Myocyte (in vitro differentiated cells): Measurements from ENCODE around the gene ZMYND10. TPM values are rescaled to one million over a fixed set of nuclear protein-coding genes. Genes with fewer than 3 reads are reported as not detected.
"Not testable (repeated sequence)": the region's sequence is repeated elsewhere in the genome, so short reads cannot be mapped to it uniquely, and the experiment has no call there.

Experiments used
- DNase-seq: peaks from one replicate; pipeline ENCODE4 v3.0.0-alpha.2; 2012; ENCODE audit warnings: low read depth
- total RNA-seq: library from RNA; depleted of rRNA; stranded (reverse); fragments of >200 nt; gene quantifications from 2 replicates; pipeline ENCODE4 v1.2.3, GENCODE V29; 2014

The ZMYND10 gene
- total RNA-seq, 1 donor from 2014 or later = 0.19 TPM

DNA sequence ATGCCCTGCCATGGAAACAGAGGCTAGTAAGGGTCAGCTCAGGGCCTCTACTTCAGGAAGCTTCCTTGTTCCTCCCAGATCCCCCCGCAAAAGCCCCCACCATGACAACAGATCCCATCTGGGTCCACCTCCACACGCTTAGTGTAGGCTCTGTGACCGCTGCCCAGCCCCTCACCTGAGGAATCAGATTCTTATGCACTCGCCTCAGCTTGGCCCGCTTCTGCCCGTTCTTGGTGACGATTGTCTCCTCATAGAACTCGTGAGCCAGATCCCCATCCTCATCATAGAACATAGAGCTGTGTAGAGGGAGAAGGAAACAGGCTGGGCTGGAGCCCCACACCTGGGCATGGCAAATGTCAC is 19.4 kb downstream of the ZMYND10 start:
- DNase-seq = no peak

DNA sequence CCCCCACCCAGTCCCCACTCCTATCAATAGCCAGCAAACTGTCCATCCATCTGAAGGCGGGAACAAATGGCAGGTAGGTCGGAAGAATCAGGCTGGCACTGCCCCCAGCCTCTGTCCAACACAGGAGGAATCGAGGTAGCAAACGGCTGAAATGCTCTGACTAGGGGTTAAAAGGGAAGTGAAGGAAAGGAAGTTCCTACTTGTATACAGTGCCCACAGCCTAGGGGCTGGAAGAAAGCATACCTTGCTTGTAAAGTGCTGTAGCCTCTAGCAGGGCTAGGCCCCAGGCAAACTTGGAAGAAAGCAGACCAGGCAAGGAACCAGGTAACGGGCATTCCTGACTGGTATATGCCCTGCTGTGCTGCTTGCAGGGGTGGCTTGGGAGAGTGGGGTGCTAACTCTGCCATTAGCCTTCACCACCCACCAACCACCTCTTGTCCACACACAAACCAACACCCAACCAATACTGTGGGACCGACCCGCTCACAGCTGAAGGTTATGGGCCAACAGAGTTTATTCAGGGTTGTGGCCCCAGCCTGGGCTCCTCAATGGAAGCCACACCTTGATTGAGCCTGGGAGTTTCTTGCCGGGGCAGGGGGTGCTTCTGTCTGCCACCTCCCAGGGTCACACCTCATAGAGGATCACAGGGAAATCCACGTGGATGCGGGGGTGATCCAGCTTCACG is 19.9 kb downstream of the ZMYND10 start:
- DNase-seq = no peak

DNA sequence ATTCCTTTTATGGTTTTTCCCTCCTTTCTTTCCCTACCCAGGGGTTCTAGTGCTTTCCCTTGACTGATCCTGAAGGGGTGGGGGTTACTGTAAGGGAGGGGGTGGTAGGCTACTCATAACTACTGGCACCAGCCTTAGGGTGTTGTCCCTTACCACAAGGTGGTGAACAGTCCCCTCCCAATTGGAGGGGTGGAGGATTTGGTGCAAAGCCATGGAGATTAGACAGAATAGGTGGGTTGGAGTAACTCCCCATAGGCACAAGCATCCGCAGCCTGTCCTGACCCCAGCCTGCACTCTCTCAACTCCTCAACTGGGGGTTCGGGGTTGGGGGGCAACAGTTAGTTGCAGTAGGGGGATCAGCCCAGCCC is 20.4 kb downstream of the ZMYND10 start:
- DNase-seq = no peak

DNA sequence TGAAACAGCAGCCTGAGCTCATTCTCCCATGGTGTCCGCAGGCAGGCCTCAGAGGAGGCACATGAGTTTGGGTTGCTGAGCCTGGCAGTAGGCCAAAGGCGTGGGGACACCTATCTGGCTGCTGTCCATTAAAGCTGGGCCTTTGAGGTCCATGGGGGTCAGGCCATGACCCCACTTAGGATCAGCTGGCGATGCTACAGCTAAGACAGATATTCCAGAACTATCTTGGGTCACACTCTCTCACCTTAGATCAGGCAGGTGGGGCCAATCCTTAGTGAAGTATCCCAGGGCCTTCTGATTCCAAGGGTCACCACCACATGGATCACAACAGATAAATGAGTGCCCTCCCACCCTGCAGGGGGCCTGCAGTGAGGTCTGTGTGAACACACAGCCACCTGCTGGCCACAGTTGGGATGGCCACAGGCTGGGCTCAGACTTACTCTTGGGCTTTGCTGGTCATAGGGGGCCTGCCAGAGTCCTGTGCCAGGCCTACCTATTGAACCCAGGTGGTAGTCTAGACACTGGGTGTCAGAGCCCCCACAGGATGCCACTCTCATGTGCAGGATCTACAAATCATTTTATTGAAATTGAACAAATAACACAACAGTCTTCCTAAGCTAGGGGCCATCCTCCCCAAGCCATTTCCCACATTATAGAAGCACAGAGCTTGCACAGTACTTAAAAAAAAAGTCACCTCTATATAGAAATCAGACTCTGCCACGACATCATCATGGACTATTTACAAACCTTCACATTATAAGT is 21.0 kb downstream of the ZMYND10 start:
- DNase-seq = peak; percentile 73

DNA sequence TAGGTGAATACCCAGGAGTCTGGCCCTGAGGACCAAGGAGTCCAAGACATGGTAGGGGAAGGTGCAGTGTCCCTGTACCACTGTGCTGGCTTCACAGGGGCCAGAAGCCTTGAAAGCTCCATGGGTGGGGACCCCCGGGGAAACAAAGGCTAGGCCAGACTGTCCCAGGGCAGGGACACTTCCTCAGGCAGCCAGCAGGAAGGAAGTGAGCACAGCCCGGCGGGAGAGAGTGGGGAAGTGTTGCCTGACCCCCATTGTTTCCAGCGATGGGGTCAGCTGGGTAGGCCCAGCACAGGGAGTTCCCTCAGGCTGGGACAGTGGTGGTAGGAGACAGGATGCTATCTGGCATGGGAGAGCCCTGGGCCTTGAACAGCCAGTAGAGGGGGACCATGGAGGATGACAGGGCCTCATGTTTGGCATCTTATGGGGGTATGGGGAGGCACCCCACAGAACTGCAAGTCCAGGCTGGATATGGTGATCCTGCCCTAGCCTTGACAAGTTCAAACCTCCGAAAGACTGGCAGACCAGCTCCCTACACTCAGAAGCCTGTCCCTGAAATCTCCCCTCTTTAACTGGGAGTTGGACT is 21.8 kb downstream of the ZMYND10 start:
- DNase-seq = no peak

DNA sequence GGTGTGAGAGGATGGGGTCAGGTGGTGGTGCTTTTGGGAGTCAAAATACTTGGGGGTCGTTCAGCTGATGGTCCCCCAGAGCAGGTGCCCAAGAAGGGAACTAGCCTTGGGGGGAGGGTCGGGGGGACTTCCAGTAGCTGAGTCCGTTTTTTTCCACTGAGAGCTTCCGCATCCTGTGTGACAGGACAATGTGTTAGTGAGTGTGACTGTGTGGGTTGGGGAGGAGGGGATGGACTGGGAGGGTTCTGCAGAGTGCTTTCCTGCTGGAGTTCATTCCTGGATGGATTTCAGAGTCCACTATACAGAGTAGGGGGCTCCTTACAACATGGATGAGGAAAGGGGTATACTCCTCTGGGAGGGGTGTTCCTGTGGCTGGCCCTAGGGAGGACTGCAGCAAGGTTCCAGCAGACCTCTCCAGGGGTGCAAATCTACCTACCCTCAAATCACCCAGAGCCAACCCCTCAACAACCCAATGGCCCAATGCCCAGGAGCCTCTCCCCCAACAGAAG is 22.4 kb downstream of the ZMYND10 start:
- DNase-seq = no peak

DNA sequence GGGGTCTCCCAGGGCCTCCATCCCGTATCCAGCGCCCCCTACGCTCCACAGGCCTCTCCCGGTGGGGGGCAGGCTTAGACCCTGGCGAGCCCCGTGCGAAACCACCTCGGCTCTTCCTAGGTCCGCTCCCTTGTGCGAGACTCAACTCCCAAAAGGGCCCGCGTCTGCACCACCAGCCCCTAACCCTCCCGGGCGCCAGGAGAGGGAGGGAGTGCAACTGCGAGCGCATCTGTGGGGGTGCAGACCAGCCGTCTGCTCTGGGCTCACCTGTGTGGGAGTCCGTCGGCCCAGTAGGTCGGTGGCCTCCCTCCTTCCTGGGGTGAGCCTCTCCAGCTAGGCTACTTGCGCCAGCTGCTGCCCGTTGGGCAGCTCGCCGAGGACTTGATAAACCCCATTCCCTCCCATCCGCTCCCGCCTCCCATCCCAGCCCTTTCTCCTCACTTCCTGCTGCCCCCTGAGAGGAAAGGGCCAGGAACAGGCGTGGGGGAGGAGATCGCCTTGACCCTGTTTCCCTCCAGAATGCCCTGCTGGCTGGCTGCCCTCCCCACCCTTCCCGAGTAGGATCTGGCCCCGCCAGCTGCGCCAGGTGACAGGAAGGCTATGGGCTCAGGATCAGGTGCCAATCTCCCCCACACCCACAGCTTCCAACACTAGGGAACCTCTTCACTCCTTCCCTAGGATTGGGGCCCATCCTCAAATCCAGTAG is 23.0 kb downstream of the ZMYND10 start, which contains the start of gene HYAL2:
HYAL2 (minus strand) TSS at position 360 of the 706 bp plus-strand sequence. CDS start 2,256 bp downstream, outside the sequence.
- DNase-seq = no peak

DNA sequence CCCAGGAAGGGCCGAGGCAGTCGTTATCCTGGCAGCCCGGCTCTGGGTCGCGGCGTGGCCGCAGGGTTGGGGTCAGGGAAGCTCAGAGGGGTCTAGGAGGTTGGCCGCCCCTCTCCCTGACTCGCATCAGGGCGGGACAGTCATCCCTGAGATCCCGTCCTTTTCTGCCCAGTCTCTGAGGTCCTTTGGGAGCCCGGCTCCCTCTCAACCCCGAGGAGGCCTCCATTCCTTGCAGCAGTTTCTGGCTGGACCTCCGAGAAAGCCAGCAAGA is 23.5 kb downstream of the ZMYND10 start:
- DNase-seq = no peak

DNA sequence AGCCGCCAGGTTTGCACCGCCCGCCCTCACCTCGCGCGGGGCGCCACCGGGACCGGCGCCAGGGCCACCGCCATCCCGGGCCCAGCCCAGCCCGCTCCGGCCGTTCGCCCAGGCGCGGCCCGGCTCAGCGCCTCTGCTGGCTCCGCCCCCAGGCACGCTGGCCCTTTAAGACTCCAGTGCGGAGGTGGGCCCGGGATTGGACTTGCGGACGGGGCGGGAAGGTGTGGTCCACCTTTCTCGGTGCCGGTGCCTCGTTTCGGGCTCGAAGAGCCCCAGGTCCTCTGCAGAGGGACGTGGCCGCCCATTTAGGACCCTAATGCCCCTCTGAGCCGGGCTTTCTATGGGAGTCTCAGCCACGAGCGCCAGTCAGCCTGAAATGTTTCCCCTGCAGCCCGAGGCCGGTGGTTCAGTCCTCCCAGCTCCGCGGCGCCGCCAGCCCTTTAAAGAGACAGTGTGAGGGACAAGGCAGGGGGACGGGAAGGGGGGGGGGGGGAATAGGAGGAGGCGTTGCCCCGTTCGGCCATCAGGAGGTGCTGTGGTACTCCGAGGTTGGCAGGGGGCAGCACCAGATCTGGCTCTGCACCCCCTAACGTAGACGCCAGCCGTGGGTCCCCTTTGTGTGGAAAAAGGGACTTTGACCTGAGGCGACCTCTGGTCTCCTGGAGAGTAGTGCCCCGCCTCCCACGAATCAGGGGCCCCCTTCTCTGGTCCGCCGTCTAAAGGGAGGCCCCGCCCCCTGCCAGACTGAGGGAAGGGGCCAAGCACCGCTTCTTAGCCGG is 24.0 kb downstream of the ZMYND10 start:
- peak; percentile 93 for DNase-seq

DNA sequence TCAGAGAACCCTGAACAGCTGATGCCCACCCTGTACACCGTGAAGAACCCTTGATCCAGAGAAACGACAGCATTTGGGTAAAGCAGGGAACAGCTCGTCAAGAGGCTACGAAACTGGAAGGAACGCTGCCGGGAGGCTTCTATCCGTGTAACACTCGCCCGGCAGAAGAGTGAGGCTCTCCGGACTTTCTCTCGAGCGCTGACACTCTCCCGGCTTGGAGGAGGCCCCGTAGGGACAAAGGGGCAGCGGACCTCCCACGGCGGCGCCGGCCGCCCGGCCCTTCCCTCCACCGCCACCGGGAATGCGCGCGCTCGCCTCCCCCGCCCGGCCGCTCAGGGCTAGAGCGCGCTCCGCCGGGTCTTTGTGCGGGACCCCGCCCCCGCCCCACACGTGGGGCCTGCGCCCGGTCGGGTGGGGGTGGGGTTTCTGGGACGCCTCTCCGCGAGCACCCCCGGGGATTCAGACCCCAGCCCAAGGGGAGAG is 24.6 kb downstream of the ZMYND10 start:
- DNase-seq = peak; percentile 84

DNA sequence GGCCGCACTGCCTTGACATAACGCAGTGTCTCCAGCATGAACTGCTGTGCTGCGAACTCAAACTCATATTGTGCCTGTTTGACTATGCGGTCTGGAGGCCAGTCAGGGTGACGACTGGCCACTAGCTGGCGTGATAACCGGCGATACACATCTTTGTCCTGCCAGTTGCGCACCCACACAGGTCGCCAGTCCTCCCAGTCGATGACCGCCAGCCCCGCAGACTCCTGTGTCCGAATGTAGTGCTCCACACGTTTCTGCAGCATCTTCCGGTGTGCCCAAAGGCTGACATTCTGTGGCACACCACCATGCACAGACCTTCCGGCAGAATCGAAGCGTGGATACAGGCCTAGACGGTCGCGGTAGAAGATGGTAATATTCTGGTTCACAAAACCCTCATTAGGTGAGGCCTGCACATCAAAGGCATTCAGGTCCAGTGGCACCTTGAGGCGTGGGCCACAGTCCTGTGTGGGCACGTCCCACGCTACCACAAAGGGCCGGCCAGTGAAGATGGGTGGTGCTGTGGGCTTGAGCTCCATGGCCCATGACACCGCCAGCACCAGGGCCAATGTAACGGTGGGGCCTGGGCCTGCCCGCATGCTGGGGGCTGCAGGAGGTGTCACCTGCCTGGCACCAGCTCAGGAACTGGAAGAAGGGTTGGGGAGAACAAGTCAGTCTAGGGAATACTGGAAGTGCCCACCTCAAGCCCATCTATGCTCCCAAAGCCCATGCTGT is 25.5 kb downstream of the ZMYND10 start:
- no peak for DNase-seq

DNA sequence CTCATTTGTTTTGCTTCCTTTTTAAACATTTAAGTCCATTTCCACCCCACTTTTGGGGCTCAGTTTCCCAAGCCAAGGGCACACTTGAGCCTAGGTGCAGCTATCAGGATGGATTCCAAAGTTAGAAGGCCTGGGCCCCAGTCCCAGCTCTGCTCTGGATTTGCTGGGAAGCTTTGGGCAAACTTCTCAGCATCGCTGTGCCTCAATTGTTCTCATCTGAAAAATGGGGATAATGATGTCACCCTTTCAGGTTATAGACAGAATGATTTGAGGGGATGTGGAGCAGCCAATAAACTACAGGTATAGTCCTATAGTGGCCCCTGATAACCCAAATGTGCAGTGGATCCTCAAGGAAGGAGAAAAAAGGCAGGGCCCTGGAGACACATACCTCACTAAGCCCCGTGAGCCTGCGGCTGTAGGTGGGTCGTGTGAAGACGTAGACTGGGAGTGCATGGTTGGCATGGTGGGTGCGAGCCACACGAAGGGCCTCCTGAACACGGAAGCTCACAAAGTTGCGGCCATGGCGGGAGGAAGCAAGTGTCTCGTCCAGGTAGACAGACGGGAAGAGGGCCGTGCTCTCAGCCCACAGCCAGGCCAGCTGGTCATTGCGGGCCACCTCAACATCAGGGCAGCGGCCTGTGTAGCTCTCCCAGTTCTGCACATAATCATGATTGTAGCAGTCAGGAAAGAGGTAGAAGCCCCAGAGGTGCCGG is 26.2 kb downstream of the ZMYND10 start:
- no peak for DNase-seq

DNA sequence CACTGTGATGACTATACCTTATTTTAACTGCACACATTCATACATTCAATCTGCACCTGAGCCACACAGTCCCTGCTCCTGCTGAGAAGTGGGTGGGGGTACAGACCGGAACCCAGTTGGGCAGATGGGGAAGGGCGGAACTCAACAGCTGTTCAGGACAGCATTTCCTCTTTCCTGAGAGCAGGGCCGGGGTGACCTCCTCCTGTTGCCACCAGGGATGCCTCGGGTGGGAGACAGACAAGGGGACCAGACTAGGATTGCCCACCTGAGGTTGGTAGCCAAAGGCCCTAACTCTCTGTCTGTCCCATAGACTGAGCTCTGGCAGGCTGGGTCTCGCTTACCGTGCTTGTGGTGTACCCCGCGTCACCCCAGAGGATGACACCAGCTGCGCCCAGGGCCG is 26.9 kb downstream of the ZMYND10 start:
- no peak for DNase-seq

DNA sequence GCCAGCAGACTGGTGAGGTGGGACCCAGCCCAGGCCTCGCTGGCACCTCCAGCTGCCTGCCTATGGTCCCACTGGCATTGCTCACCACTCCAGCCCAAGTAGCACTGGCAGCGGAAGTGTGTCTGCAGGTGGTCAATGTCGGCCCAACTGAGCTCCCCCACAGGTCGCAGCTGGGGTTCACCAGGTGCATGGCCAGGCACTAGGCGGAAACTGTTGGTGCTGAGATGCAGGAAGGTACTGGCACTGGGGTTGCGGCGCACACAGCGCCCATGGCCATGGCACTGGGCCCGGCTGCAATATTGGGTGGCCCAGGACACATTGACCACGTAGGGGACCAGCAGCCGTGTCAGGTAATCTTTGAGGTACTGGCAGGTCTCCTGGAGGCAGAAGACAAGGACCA is 27.4 kb downstream of the ZMYND10 start:
- DNase-seq = no peak

DNA sequence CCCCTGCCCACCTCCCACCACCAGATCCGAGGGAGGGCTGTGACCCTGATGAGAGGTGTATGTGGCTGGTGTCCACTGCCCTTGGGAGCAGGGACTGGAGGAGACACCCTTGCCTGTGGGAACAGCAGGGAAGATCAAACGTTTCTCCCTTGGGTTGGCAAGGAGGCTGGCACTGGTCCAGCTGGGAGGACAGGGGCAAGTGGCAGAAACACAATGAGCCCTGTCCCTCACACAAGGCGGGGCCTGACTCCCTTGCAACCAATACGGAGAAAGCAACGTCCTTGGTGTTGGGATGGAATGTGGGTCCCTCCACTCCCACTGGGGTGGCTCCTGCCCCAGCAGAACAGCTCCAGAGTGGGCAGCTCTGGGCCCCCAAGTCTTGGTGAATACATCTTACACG is 28.2 kb downstream of the ZMYND10 start:
- DNase-seq = no peak

DNA sequence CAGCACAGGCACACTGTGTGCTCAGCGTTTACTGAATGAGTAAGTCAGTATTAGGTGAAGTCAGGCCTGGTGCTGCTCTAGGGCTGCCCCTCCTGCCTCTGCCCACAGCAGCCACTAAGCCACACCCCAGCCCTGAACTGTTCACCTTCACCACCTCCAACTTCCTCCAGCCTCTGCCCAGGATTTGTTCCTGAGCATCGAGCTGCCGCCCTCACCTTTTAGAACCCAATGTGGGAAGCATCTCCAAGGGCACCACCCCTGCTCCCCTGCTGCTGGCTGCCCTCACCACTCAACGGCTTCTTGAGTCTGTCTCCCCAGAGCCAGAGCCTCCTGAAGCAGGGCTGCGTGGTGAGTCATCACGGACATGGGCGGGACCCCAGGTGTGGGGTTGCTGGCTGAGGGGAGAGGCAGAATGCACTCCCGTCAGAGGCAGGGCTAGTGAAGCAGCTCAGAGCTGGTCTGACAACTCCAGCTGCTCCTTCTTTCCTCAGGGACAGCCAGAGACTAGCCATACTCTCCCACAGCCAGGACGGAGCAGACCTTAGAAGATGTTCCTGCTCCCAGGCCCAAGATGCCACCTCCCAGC is 28.8 kb downstream of the ZMYND10 start:
- DNase-seq = no peak

DNA sequence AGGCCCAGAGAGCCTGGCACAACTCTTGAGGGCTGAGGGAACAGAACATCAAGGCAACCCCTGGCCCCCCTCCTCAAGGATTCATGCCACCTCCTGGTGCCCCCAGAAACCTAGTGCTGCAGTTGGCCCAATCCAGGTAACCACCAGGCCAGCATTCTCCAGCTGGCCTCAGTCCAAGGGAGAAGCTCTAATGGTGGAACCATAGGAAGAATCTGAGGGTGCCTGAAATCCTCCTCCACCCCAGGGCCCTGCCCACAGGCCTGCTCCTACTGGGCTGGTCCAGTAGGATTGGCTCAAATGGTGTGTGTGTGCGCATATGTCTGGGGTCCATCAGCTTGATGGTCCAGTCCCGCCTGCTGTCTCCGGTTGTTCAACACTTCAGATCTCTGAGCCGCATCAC is 30.7 kb downstream of the ZMYND10 start:
- no peak for DNase-seq

DNA sequence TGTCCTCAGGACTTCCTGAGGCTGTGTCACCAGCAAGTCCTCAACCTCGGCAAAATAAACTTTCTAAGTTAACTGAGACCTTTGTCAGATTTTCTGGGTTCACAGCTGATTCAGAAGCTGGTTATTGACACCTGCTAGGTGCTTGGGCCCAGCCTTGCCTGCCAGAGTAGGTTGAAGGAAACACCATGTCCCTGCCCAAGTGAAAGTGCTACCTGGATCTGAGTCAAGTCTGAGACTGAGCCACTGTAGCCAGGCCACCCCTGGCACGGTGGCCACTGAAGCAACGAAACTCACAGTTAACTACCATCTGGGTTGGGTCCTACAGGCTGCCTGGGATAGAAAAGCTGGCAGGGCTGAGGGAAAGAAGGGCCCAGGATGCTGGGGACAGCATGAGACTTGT is 31.2 kb downstream of the ZMYND10 start:
- DNase-seq = no peak

DNA sequence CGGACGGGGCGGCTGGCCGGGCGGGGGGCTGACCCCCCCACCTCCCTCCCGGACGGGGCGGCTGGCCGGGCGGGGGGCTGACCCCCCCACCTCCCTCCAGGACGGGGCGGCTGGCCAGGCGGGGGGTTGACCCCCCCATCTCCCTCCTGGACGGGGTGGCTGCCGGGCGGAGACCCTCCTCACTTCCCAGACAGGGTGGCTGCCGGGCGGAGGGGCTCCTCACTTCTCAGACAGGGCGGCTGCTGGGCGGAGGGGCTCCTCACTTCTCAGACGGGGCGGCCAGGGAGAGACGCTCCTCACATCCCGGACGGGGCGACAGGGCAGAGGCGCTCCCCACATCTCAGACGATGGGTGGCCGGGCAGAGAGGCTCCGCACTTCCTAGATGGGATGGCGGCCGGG is 33.5 kb downstream of the ZMYND10 start:
- not testable (repeated sequence) for DNase-seq
